Liver (tissue), 3 donors: ENCODE data around the gene BANK1.

Source experiments
- ATF3 ChIP-seq: IDR thresholded peaks from 2 replicates; pipeline ENCODE4 v1.6.1; 2016; ENCODE audit warnings: antibody characterized with exemption
- EGR1 ChIP-seq, 2 donors: IDR thresholded peaks; 2 replicates each; pipeline ENCODE4 v1.6.1; 2016 to 2018; ENCODE audit warnings: antibody characterized with exemption in 2 of 2, low read depth in 2 of 2
- FOXA1 ChIP-seq: IDR thresholded peaks from 2 replicates; pipeline ENCODE4 v1.6.1; 2016; ENCODE audit warnings: antibody characterized with exemption
- GABPA ChIP-seq, 2 donors: IDR thresholded peaks in 1 of 2; conservative IDR thresholded peaks in 1 of 2; 2 replicates each; pipeline ENCODE4 v1.6.1; 2016; ENCODE audit warnings: antibody characterized with exemption in 2 of 2, mild to moderate bottlenecking in 1 of 2, moderate library complexity in 1 of 2
- HNF4G ChIP-seq: IDR thresholded peaks from 2 replicates; pipeline ENCODE4 v1.6.1; 2016; ENCODE audit warnings: antibody characterized with exemption
- JUND ChIP-seq, 2 donors: IDR thresholded peaks; 2 replicates each; pipeline ENCODE4 v1.6.1; 2016; ENCODE audit warnings: antibody characterized with exemption in 2 of 2
- RAD21 ChIP-seq, 2 donors: IDR thresholded peaks; 2 replicates each; pipeline ENCODE4 v1.6.1; 2016; ENCODE audit warnings: antibody characterized with exemption in 2 of 2, mild to moderate bottlenecking in 2 of 2
- SP1 ChIP-seq: IDR thresholded peaks from 2 replicates; pipeline ENCODE4 v1.6.1; 2018; ENCODE audit warnings: antibody characterized with exemption, mild to moderate bottlenecking
- TAF1 ChIP-seq: conservative IDR thresholded peaks from 2 replicates; pipeline ENCODE4 v1.6.1; 2016; ENCODE audit warnings: antibody characterized with exemption, mild to moderate bottlenecking
- YY1 ChIP-seq: IDR thresholded peaks from 2 replicates; pipeline ENCODE4 v1.6.1; 2016; ENCODE audit warnings: antibody characterized with exemption, mild to moderate bottlenecking
- TF ChIP-seq, protein P1 (sequence below): fragments of 150-350 bp; IDR thresholded peaks from 2 replicates; pipeline ENCODE4 v1.5.1; 2017; ENCODE audit warnings: improper control_type of control experiment, low read depth, low read length; ENCODE audit not compliant: missing input control
- TF ChIP-seq, protein P2 (sequence below): IDR thresholded peaks from 2 replicates; pipeline ENCODE4 v1.6.1; 2016; ENCODE audit warnings: antibody characterized with exemption
- donor health status: healthy.
- donor health status: healthy.

GRCh38 chr4:101818362-101818761 lies 27.8 kb downstream of the BANK1 start:
- TF ChIP-seq, protein P1, sequence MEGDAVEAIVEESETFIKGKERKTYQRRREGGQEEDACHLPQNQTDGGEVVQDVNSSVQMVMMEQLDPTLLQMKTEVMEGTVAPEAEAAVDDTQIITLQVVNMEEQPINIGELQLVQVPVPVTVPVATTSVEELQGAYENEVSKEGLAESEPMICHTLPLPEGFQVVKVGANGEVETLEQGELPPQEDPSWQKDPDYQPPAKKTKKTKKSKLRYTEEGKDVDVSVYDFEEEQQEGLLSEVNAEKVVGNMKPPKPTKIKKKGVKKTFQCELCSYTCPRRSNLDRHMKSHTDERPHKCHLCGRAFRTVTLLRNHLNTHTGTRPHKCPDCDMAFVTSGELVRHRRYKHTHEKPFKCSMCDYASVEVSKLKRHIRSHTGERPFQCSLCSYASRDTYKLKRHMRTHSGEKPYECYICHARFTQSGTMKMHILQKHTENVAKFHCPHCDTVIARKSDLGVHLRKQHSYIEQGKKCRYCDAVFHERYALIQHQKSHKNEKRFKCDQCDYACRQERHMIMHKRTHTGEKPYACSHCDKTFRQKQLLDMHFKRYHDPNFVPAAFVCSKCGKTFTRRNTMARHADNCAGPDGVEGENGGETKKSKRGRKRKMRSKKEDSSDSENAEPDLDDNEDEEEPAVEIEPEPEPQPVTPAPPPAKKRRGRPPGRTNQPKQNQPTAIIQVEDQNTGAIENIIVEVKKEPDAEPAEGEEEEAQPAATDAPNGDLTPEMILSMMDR, result no peak
- TF ChIP-seq TAF1, result no peak
- TF ChIP-seq FOXA1, result no peak
- TF ChIP-seq RAD21 (IDR thresholded peaks at IDR 0.05), result no peak
- TF ChIP-seq, protein P2, sequence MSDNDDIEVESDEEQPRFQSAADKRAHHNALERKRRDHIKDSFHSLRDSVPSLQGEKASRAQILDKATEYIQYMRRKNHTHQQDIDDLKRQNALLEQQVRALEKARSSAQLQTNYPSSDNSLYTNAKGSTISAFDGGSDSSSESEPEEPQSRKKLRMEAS, result no peak
- TF ChIP-seq EGR1 (IDR thresholded peaks at IDR 0.05; ENCODE audit: low read depth in 2 of 2), result no peak
- no peak for TF ChIP-seq SP1
- no peak for TF ChIP-seq GABPA (IDR thresholded peaks at IDR 0.05 in 1 of 2, conservative IDR thresholded peaks at IDR 0.05 in 1 of 2)
- TF ChIP-seq ATF3, result no peak
- no peak for TF ChIP-seq JUND (IDR thresholded peaks at IDR 0.05)
- TF ChIP-seq HNF4G, result no peak
- no peak for TF ChIP-seq YY1
